GM12878 (cell line): ENCODE data around the gene ZNF619. TPM values are rescaled to one million over a fixed set of nuclear protein-coding genes. Genes with fewer than 3 reads are reported as not detected.

Experiments used
- ATAC-seq: fragments of 200-7000 bp; cut with Tn5 transposase; 3 replicates; pipeline ENCODE4 v1.9.1; 2020; ENCODE audit warnings: mild to moderate bottlenecking, moderate library complexity
- BruUV-seq: library from RNA; stranded (reverse); fragments of 400-500 nt; replicated peaks from 2 replicates; lab custom pipeline; 2021; lab: Mats Ljungman, UMichigan
- CTCF ChIA-PET: fragments of 300-600 bp; sonication (Branson Sonifier 250); formaldehyde crosslinking; extraction: SDS; loops from one replicate; lab custom pipeline; 2021; ENCODE audit warnings: inconsistent platforms; lab: Yijun Ruan, JAX
- POLR2A ChIA-PET: fragments of 350-600 bp; formaldehyde crosslinking; extraction: SDS; loops from one replicate; lab custom pipeline; 2021; ENCODE audit warnings: inconsistent platforms; lab: Charles Lee
- RAD21 ChIA-PET: fragments of 300-600 bp; sonication (Branson Sonifier 250); formaldehyde crosslinking; loops from one replicate; lab custom pipeline; 2023; ENCODE audit warnings: antibody characterized with exemption; ENCODE audit not compliant: unreplicated experiment; lab: Charles Lee
- SMC1A ChIA-PET: fragments of 300-600 bp; sonication (Branson Sonifier 250); formaldehyde crosslinking; loops from one replicate; lab custom pipeline; 2023; ENCODE audit not compliant: unreplicated experiment, uncharacterized antibody; lab: Charles Lee
- DNase-seq: peaks from one replicate; pipeline ENCODE4 v3.0.0-alpha.2; 2011; ENCODE audit warnings: low read depth, low spot score
- FAIRE-seq: peaks from 3 replicates; lab custom pipeline; 2011; peaks lifted over from hg19 to GRCh38; lab: Jason Lieb, UNC
- H2AFZ ChIP-seq: 2 replicates; pipeline ENCODE4 v1.6.0; 2011; ENCODE audit warnings: low read depth, low read length, control low read depth; ENCODE audit not compliant: control insufficient read depth
- H3K27ac ChIP-seq: 2 replicates; pipeline ENCODE4 v1.5.1; 2011; ENCODE audit warnings: control low read depth; ENCODE audit not compliant: control insufficient read depth, insufficient read depth
- H3K27me3 ChIP-seq, 2 experiments: replicated peaks in 1 of 2; 2 replicates each; pipeline versions ENCODE4 v1.6.0 to v1.6.1; 2011; ENCODE audit warnings: low read length in 1 of 2; ENCODE audit not compliant: control insufficient read depth in 2 of 2, insufficient read depth in 2 of 2
- H3K36me3 ChIP-seq, 2 experiments: 2 replicates each; pipeline ENCODE4 v1.5.1; 2011; ENCODE audit warnings: low read length in 1 of 2; ENCODE audit not compliant: control insufficient read depth in 2 of 2, insufficient read depth in 2 of 2
- H3K4me1 ChIP-seq: 2 replicates; pipeline ENCODE4 v1.6.1; 2011; ENCODE audit warnings: mild to moderate bottlenecking, low read length, moderate library complexity, mixed read lengths; ENCODE audit not compliant: control insufficient read depth, insufficient read depth
- H3K4me2 ChIP-seq: 2 replicates; pipeline ENCODE4 v1.6.0; 2011; ENCODE audit warnings: control low read depth; ENCODE audit not compliant: control insufficient read depth, insufficient read depth
- H3K4me3 ChIP-seq: fragments of 200-600 bp; sonication (generic); 2 replicates; pipeline ENCODE4 v1.5.1; 2016
- H3K79me2 ChIP-seq: 2 replicates; pipeline ENCODE4 v1.6.0; 2011; ENCODE audit warnings: low read length; ENCODE audit not compliant: control insufficient read depth, insufficient read depth
- H3K9ac ChIP-seq: 2 replicates; pipeline ENCODE4 v1.8.0; 2011; ENCODE audit warnings: low read length, control low read depth, mixed read lengths; ENCODE audit not compliant: control insufficient read depth, insufficient read depth
- H3K9me3 ChIP-seq: replicated peaks from 3 replicates; pipeline ENCODE4 v1.5.1; 2011; ENCODE audit warnings: mild to moderate bottlenecking, low read length; ENCODE audit not compliant: control insufficient read depth, insufficient read depth
- H4K20me1 ChIP-seq: 2 replicates; pipeline ENCODE4 v1.6.0; 2011; ENCODE audit not compliant: control insufficient read depth, insufficient read depth
- BACH1 ChIP-seq: fragments of 450-650 bp; IDR thresholded peaks from 2 replicates; pipeline ENCODE4 v1.6.1; 2017; ENCODE audit warnings: mild to moderate bottlenecking, borderline replicate concordance
- BMI1 ChIP-seq: fragments of 450-650 bp; IDR thresholded peaks from 2 replicates; pipeline ENCODE4 v1.6.1; 2016; ENCODE audit warnings: mild to moderate bottlenecking, moderate library complexity, borderline replicate concordance
- GABPA ChIP-seq: IDR thresholded peaks from 2 replicates; pipeline ENCODE4 v1.6.1; 2014; ENCODE audit warnings: antibody characterized with exemption, low read depth, mild to moderate bottlenecking, inconsistent platforms
- HDAC6 ChIP-seq: fragments of 200-600 bp; sonication (generic); IDR thresholded peaks from one replicate; pipeline ENCODE4 v1.8.0; 2017; ENCODE audit warnings: antibody characterized with exemption; ENCODE audit not compliant: unreplicated experiment
- IKZF2 ChIP-seq, 2 experiments: fragments of 450-650 bp; IDR thresholded peaks; 2 replicates each; pipeline ENCODE4 v1.6.1; 2017; ENCODE audit warnings: mild to moderate bottlenecking in 2 of 2, moderate library complexity in 2 of 2
- JUNB ChIP-seq: IDR thresholded peaks from 2 replicates; pipeline ENCODE4 v1.6.1; 2016; ENCODE audit warnings: antibody characterized with exemption, mild to moderate bottlenecking
- YY1 ChIP-seq: IDR thresholded peaks from 2 replicates; pipeline ENCODE4 v1.6.1; 2011; ENCODE audit warnings: low read depth, mild to moderate bottlenecking, low read length
- ZNF217 ChIP-seq: fragments of 450-650 bp; IDR thresholded peaks from 2 replicates; pipeline ENCODE4 v1.6.1; 2017; ENCODE audit warnings: antibody characterized with exemption, mild to moderate bottlenecking
- WGBS: methylation state at CpG from one replicate; pipeline ENCODE4 v1.1.6; 2016; ENCODE audit warnings: low lambda C conversion rate; ENCODE audit not compliant: insufficient replicate concordance, insufficient coverage; ENCODE audit errors: missing lambda C conversion rate; 5-methylcytosine and 5-hydroxymethylcytosine counted together
- in situ Hi-C: fragments of 300-500 bp; cut with MboI; formaldehyde crosslinking; loops from 9 replicates; pipeline ENCODE4 v1.14.3; 2018; ENCODE audit warnings: mixed read lengths
- intact Hi-C: fragments of 100-400 bp; cut with micrococcal nuclease; formaldehyde crosslinking; loops from one replicate; pipeline ENCODE4 v1.14.2; 2022; ENCODE audit not compliant: unreplicated experiment
- polyA plus RNA-seq, 11 experiments: library from polyadenylated mRNA; depleted of rRNA in 4 of 11; unstranded in 6 of 11; stranded (reverse) in 5 of 11; fragments of >200 nt; fragmentation: Nextera tagmentation in 4 of 11; fragmentation: Illumina TruSeq in 1 of 11; extraction: Ambion mirVana in 4 of 11; extraction: Trizol in 1 of 11; gene quantifications; 1 replicate in 1 of 11; 2 replicates in 10 of 11; pipeline versions ENCODE4 v1.2.1 to v1.2.3, GENCODE V29; 2011 to 2016; ENCODE audit warnings: inconsistent platforms in 2 of 11, missing spikeins in 2 of 11, low read depth in 1 of 11
- total RNA-seq, 4 experiments: library from RNA; depleted of rRNA in 3 of 4; stranded (reverse); fragments of >200 nt in 3 of 4; fragmentation: Illumina TruSeq in 1 of 4; extraction: Trizol in 1 of 4; gene quantifications; 2 replicates each; pipeline versions ENCODE4 v1.2.1 to v1.2.3, GENCODE V29; 2013 to 2021
- TF ChIP-seq, protein P1 (sequence below): IDR thresholded peaks from 2 replicates; pipeline ENCODE4 v1.6.1; 2011; ENCODE audit warnings: low read depth, mild to moderate bottlenecking, low read length, moderate library complexity, borderline replicate concordance; ENCODE audit errors: extremely low read depth
- TF ChIP-seq, protein P2 (sequence below): IDR thresholded peaks from 2 replicates; pipeline ENCODE4 v1.6.1; 2012; ENCODE audit warnings: improper control_type of control experiment, low read depth, low read length; ENCODE audit not compliant: insufficient replicate concordance
- TF ChIP-seq, protein P3 (sequence below): fragments of 450-650 bp; IDR thresholded peaks from 2 replicates; pipeline ENCODE4 v1.6.1; 2014; ENCODE audit warnings: mild to moderate bottlenecking
- TF ChIP-seq, protein P4 (sequence below): fragments of 450-650 bp; IDR thresholded peaks from 2 replicates; pipeline ENCODE4 v1.6.1; 2017; ENCODE audit warnings: mild to moderate bottlenecking, moderate library complexity

The ZNF619 gene
- total and polyA plus RNA-seq, 10 of the 15 experiments (the other 5 are each of a cell fraction or from before 2014, with no cell fraction given): 0.42 to 7.5 (median 3.7) TPM

DNA sequence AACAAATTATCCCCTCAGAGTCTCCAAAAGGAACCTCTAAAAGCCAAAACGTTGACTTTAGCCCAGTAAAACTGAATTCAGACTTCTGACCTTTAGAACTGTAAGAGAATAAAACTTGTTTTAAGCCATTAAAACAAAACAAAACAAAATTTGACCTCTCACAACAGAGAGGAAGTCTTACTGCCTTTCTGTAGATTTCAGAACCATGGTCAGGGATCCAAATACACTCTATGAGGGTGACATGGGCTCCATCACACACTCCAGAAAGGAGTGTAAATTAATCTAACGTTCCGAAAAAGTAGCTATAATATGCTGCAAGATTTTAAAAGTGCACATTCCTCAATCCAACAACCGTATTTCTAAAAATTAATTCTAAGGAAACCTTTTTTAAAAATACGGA, 39.0 kb upstream of the ZNF619 start (continued):
- TF ChIP-seq, protein P1, sequence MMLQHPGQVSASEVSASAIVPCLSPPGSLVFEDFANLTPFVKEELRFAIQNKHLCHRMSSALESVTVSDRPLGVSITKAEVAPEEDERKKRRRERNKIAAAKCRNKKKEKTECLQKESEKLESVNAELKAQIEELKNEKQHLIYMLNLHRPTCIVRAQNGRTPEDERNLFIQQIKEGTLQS: no peak

DNA sequence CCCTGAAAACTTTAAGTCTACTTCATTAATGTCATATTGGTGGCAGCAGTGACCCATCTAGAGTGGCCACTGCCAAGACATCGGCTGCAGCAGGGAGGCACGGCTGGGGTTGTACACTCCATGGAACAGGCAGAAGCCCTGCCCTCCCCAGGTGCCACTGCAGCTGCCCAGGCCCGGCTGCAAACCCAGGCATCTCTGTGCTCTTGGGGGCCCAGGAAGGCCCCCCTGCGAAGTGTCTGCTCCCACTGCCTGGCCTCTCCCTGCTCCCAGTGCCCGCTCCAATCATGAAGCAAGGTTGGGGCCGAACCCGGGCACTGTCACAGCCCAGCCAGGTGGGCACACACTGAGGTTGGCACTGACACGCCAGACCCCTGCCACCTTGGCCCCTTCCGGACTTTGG, 31.9 kb upstream of the ZNF619 start:
- CTCF ChIA-PET: no interaction called here
- H4K20me1 ChIP-seq: no peaks in the 10 kb centered on the region
- intact Hi-C loops: no loop called here
- BruUV-seq: no TSS peak
- ATAC-seq (no peak), DNase-seq (no peak), FAIRE-seq (no peak)
- no peak overlapping the region for H3K9ac ChIP-seq
- H3K9me3 ChIP-seq: no peaks in the 10 kb centered on the region
- no peaks in the 10 kb centered on the region for H3K79me2 ChIP-seq
- H3K27me3 ChIP-seq: no peaks in the 10 kb centered on the region
- H3K27ac ChIP-seq: no peak overlapping the region
- H3K4me1 ChIP-seq: no peaks in the 10 kb centered on the region
- H3K4me3 ChIP-seq: no peak overlapping the region
- in situ Hi-C loops: no loop called here
- WGBS: 78% methylated on average over 9 of the region's 9 CpGs
- no peaks in the 10 kb centered on the region for H3K36me3 ChIP-seq
- POLR2A ChIA-PET: no interaction called here
- SMC1A ChIA-PET: no interaction called here
- RAD21 ChIA-PET: no interaction called here
- H2AFZ ChIP-seq: no peak overlapping the region
- H3K4me2 ChIP-seq: no peak overlapping the region
- TF ChIP-seq ZNF217 (no peak), YY1 (no peak), BACH1 (no peak), JUNB (no peak), IKZF2 (IDR thresholded peaks at IDR 0.05) (no peak), BMI1 (no peak), HDAC6 (no peak), GABPA (no peak)
- TF ChIP-seq, protein P2, sequence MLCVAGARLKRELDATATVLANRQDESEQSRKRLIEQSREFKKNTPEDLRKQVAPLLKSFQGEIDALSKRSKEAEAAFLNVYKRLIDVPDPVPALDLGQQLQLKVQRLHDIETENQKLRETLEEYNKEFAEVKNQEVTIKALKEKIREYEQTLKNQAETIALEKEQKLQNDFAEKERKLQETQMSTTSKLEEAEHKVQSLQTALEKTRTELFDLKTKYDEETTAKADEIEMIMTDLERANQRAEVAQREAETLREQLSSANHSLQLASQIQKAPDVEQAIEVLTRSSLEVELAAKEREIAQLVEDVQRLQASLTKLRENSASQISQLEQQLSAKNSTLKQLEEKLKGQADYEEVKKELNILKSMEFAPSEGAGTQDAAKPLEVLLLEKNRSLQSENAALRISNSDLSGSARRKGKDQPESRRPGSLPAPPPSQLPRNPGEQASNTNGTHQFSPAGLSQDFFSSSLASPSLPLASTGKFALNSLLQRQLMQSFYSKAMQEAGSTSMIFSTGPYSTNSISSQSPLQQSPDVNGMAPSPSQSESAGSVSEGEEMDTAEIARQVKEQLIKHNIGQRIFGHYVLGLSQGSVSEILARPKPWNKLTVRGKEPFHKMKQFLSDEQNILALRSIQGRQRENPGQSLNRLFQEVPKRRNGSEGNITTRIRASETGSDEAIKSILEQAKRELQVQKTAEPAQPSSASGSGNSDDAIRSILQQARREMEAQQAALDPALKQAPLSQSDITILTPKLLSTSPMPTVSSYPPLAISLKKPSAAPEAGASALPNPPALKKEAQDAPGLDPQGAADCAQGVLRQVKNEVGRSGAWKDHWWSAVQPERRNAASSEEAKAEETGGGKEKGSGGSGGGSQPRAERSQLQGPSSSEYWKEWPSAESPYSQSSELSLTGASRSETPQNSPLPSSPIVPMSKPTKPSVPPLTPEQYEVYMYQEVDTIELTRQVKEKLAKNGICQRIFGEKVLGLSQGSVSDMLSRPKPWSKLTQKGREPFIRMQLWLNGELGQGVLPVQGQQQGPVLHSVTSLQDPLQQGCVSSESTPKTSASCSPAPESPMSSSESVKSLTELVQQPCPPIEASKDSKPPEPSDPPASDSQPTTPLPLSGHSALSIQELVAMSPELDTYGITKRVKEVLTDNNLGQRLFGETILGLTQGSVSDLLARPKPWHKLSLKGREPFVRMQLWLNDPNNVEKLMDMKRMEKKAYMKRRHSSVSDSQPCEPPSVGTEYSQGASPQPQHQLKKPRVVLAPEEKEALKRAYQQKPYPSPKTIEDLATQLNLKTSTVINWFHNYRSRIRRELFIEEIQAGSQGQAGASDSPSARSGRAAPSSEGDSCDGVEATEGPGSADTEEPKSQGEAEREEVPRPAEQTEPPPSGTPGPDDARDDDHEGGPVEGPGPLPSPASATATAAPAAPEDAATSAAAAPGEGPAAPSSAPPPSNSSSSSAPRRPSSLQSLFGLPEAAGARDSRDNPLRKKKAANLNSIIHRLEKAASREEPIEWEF: no peak
- TF ChIP-seq, protein P3, sequence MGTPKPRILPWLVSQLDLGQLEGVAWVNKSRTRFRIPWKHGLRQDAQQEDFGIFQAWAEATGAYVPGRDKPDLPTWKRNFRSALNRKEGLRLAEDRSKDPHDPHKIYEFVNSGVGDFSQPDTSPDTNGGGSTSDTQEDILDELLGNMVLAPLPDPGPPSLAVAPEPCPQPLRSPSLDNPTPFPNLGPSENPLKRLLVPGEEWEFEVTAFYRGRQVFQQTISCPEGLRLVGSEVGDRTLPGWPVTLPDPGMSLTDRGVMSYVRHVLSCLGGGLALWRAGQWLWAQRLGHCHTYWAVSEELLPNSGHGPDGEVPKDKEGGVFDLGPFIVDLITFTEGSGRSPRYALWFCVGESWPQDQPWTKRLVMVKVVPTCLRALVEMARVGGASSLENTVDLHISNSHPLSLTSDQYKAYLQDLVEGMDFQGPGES: no peak
- TF ChIP-seq, protein P4, sequence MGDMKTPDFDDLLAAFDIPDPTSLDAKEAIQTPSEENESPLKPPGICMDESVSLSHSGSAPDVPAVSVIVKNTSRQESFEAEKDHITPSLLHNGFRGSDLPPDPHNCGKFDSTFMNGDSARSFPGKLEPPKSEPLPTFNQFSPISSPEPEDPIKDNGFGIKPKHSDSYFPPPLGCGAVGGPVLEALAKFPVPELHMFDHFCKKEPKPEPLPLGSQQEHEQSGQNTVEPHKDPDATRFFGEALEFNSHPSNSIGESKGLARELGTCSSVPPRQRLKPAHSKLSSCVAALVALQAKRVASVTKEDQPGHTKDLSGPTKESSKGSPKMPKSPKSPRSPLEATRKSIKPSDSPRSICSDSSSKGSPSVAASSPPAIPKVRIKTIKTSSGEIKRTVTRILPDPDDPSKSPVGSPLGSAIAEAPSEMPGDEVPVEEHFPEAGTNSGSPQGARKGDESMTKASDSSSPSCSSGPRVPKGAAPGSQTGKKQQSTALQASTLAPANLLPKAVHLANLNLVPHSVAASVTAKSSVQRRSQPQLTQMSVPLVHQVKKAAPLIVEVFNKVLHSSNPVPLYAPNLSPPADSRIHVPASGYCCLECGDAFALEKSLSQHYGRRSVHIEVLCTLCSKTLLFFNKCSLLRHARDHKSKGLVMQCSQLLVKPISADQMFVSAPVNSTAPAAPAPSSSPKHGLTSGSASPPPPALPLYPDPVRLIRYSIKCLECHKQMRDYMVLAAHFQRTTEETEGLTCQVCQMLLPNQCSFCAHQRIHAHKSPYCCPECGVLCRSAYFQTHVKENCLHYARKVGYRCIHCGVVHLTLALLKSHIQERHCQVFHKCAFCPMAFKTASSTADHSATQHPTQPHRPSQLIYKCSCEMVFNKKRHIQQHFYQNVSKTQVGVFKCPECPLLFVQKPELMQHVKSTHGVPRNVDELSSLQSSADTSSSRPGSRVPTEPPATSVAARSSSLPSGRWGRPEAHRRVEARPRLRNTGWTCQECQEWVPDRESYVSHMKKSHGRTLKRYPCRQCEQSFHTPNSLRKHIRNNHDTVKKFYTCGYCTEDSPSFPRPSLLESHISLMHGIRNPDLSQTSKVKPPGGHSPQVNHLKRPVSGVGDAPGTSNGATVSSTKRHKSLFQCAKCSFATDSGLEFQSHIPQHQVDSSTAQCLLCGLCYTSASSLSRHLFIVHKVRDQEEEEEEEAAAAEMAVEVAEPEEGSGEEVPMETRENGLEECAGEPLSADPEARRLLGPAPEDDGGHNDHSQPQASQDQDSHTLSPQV: no peak
